GM21515 (cell line): ENCODE data around the gene INPP5J.
A peak's percentile ranks its signal among the peaks of the same experiment; 100 is the strongest.
"Not testable (repeated sequence)": the region's sequence is repeated elsewhere in the genome, so short reads cannot be mapped to it uniquely, and the experiment has no call there.

Source experiments
- ATAC-seq: cut with Tn5 transposase; IDR thresholded peaks from one replicate; pipeline ENCODE4 v1.9.1; 2021; ENCODE audit not compliant: unreplicated experiment

INPP5J gene

DNA sequence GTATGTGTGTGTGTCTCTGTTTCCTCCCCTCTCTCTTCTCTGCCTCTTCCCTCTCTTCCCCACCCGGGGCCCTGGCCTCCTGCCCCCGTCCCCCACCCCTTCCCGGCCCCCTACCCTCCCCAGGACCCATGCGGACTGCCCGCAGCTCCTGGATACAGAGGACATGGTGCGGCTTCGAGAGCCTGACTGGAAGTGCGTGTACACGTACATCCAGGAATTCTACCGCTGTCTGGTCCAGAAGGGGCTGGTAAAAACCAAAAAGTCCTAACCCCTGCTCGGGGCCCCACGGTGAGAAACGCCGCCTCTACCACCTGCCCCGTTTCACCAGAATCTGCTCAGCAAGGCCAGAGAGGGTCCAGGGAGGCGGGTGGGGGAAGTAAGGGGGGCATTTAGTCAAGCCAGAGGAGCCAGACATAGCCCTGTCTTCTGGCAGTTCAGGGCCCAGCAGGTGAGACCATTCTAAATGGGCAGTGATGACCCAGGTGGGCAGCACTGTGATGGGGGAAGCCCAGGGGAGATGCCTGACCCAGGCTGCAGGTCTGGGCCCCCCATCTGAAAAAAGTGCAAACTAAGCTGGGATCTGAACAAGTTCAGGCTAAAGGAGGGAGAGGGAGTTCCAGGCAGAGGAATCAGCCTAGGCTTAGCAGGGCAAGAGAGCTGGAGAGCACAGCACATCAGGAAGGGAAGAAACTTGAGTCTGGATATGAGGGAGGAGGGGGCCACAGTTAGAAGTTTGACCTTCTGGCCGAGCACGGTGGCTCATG is 21.8 kb upstream of the INPP5J start:
- ATAC-seq = no peak

DNA sequence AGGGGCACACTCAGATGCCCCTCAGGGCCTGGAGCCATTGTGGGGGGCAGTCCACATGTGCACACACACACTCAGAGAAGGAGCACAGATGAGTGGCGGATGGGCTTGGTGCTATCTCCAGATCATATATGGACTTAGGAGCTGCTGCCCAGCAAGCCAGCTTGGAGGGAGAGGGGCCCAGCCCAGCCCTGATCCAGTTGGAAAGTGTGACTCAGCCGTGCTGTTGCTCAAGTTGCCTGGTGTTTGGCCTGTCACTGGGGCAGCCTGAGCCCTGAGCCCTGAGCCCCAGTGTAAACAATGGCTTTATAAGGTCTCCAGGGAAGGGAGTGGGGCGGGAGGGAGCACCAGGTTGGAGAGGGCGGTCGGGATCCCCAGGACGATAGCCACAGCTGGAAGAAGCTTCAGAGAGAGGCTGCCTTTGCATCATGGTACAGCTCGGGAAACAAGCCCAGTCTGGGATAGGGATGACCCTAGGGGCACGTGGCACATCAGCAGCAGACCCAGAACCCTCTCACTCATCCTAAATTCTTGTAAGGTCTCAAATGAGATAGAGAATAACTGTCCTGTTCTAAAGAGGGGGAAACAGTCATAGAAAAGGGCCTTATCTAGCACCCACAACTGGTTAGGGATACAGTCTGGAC is 20.2 kb upstream of the INPP5J start:
- no peak for ATAC-seq

DNA sequence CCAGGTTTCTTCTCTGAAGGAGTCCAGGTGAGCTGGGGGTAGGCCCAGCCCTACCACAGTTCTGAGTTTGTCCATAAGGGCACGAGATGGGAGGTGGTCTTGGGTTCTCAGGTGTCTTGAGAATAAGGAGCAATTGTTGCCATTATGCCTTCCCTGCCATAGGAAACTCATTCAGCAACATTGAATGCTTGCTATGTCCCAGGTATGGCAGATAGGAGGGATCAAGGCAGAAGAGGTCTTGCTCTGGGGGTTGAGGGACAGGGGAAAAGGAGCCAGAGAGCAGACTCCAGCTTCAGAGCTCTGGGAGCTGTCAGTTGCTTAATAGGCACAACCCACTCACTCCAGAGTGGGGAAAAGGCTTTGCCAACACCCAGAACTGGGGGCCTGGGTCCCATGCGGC is 19.7 kb upstream of the INPP5J start:
- no peak for ATAC-seq

DNA sequence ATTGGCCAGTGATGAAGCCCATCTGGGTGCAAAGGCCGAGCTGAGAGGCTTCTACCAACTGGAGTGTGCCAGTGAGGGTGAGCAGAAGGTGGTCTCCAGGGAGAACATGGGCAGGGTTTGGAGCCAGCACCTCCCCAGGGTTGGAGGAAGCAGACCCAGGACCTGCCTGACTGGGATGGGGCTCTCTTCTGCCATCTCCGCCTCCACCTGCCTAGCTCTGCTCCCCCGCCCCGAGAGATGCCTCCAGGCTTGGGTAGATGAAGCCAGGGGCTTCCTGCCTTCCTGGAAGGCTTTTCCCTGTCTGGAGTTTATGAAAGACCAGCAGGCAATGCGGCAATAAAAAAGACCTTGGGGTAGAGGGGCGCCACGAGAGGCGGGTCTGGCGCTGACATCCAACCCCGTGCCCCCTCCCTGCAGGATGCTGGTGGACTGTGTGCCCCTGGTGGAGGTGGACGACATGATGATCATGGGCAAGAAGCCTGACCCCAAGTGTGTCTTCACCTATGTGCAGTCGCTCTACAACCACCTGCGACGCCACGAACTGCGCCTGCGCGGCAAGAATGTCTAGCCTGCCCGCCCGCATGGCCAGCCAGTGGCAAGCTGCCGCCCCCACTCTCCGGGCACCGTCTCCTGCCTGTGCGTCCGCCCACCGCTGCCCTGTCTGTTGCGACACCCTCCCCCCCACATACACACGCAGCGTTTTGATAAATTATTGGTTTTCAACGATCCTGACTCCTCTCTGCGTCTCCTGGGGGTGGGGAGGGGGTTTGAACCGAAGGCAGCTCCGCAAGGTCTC is 18.7 kb upstream of the INPP5J start:
- ATAC-seq = no peak

DNA sequence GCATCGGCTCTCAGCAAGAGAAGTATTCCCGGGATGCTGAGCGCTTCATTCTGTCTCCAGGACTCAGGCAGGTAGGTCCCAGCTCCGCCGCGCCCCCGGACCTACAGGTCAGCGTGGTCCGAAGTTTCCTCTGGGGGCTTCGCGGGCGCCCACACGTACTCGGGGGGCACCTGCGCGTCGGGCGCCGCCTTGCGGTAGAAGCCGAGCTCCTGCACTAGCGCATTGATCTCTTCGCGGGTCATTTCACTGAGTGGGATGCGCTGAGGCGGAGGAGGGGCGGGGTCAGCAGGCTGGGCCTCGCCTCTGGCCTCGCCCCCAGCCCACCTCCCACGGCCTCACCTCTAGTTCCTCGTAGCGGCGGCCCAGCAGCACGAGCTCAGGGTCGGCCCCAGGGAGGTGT is 17.9 kb upstream of the INPP5J start:
- no peak for ATAC-seq

DNA sequence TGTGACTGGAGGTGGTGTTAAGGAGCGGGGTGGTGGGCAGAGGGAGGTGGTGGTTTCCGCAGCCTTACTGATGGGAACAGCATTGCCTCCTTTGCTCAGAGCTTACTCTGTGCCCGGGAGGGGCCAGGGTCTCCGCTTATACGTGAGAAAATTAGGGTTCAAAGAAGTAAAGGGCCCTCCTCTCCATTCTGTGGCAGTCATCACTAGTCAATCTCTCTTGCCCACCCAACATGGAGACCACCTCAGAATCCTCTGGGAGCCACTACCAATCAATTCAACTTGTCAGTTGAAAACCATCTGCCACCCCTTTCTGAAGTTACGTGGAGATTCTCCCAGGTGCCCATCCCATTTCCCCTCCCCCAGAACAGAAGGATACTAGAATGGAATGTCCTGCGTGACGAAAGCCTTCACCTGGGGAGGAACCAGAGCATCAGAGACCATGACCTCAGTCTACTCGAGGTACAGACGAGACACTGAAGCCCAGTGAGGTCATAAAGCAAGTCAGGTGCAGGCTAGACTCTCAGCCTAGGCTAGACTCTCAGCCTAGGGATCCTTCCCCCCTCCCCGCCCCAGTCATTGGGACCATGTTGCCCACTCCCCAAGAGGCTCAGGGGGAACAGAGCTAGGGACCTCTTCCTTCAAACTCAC is 17.4 kb upstream of the INPP5J start:
- no peak for ATAC-seq

DNA sequence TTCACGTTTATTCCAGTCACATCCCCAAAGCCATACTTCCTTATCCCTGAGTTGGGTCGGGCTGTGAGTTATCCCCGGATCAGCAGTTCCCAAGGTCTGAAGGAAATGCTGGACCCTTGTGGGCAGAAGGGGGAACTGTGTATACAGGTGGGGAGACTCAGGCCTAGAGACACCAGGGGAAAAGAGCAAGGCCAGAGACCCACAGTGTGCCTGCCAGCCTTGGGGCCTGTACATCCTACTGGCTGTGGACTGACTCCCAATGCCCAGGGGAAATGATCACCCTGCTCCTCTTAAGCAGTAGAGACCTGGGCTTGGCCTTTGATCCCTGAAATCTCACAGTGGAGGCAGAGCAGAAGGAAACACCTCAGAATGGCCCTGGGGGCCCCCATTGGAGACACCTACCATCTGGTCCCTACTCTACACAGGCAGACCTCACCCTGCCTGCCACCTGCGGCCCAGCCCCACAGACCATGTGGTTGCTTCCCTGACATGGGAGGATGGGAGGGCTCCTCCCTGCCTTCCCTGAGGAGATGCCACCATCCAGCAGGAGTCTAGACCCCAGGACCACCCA is 16.7 kb upstream of the INPP5J start:
- ATAC-seq = no peak

DNA sequence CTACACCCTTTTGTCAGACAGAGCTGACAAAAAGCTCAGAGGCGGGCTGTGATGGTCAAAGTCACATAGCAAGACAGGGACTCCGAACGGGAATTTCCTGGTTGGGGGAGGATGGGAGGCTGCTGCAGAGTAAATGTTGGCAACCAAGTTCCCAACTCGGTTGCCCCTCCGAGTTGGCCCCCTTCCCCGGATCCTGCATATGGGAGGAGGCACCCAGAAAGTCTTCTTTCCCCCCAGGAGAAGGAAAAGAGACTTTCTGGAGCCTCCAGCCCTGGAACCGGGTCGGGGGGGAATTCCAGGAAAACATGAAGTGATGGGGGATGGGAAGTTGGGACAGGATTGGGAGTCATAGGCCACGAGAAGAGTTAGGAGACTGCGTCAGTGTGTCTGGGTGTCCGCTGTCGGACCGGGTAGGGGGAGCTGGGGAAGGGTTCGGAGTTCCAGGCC is 16.0 kb upstream of the INPP5J start:
- ATAC-seq = no peak

DNA sequence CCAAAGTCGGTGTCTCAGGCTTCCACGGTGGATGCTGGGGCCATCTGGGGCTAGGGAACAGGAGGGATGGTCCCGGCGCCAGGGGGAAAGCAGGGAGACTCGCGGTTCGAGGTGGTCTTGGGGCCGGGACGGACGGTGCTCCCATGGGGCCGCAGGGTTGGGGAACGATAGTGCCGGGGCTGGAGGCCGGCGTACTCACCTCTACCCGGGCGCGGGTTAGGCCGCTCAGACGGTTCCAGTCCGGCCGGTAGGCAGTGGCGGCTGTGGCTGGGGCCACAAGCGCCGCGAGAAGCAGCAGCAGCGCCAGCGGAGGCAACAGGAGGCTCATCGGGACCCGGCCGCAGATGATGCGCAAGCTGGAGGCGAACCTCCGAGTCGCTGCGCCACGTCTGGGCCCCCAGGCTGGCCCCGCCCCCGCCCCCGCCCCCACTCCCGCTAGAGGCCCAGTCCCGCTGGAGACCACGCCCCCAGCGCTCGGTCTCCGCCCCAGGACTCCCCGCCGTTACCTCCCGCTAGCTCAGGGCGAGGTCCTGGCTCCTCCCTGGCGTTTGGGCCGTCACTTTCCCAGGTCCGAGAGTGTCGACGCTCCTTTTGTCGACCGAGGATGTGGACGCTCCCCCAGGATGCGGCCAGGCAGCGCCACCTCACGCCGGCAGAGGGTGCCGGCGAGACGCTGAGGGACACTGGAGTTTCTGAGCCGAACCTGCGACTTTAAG is 15.4 kb upstream of the INPP5J start, which contains the start of gene SELENOM:
Gene SELENOM, minus strand, starts transcription at position 391 of the 716 bp plus-strand sequence. Its CDS starts 63 bp downstream, at position 328.
- peak; percentile 78 for ATAC-seq

DNA sequence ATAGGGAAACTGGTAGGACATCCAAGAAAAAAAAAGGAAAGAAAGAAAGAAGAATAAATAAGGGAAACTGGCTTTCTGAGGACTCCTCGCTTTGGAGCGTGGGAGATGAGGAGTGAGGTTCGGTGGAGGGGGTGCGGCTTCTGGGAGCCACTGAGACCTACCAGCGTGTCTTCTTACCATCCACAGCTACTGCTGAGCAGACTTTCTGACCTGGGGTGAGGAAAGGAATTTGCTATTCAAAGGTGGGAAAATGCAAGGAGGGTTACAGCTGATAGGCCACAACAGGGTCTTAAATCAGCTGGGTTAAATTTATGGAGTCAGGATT is 14.9 kb upstream of the INPP5J start:
- ATAC-seq = peak; percentile 17

DNA sequence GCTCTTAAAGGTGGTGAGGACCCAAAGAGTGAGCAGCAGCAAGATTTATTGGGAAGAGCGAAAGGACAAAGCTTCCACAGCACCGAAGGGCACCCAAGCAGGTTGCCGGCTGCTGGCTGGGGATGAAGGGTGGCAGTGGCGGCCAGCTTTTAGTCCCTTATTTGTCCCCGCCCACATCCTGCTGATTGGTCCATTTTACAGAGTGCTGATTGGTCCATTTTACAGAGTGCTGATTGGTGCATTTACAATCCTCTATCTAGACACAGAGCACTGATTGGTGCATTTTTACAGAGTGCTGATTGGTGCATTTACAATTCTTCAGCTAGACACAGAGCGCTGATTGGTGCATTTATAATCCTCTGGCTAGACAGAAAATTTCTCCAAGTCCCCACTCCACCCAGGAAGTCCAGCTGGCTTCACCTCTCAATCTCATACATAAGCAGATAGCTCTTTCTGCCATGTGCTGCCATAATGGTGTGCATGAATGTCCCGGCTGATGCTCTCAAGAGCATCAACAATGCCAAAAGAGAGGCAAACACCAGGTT is 10.1 kb upstream of the INPP5J start:
- not testable (repeated sequence) for ATAC-seq

DNA sequence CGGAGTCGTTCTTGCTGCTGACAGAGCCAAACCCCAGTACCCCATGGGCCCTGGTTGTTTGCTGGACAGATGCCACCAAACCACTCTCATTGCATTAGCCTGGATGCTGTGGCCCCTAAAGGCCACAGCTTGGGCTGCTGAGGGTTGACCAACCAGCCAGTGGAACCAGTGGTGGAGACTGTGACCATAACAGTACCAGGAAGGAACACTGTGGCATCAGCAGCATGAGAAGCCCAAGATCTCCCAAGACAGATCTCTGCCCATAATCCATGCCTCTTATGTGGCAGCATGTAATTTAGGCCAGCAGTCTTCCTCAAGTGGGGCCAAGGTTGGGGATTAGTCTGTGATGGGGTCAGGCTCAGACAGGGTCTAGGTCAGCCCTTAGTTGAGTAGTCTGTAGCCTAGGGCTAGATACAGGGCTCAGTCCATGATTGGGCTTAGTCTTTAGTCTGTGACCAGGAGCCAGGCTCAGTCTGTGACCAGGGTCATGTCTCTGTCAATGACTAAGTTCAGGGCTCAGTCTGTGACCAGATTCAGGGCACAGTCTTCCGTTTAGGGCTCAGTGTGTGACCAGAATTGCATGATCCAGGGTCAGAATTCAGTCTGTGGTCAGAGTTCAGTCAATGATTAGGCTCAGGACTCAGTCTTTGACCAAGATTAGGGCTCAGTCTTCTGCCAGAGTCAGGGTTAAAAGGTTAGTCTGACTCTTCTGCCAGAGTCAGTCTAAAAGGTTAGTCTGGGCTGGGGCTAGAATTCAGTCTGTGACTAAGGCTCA is 4.5 kb upstream of the INPP5J start:
- ATAC-seq = no peak

DNA sequence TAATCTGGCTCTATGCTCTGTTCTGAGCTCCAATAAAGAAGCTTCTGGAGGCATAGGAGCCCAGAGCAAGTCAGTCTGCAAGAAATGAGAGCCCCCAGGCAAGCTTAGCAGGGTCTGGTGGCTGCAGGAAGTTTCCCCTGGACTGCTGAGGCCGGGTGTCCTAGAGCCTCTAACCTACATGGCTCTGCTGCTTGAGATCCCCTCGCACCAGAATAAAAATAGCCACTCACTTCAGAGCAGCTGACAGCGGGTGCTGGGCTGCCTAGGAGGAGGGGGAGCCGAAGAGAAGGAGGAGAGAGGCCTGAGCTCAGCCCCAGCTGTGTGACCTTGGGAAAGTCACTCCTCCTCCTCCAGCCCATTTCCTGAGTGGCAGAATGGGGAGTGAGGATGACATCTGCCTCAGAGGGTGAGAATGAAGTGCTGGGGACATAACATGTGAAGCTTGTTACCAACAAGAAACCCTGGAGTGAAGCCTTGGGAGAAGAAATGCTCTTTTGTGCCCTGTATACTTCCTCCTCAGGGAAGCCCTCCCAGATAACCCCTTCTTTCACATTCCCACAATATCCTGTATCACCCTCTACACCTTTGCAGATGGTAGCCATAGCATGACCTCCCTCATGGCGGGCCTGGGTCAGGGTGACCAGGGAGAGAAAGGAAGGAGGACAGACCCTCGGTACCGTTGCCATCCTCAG is 3.6 kb upstream of the INPP5J start:
- ATAC-seq = no peak

DNA sequence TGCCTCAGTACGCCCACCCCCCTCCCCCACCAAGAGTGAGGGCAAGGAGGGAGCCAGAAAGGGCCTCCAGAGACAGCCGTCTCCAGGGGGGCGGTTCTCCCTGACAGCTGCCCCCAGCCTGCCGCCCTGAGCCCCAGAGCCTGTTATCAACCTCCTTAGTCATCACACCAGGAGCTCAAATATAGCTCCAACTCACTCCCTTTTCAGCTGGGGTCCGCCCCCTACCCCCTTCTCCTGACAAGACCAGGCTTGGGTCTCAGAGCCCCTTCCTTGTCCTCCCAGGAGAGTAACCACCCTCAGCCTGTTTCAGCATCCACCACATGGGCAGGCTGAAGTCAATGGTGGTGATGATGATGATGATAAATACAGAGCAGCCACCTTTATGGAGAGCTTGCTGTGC is 2.5 kb upstream of the INPP5J start:
- ATAC-seq = no peak

DNA sequence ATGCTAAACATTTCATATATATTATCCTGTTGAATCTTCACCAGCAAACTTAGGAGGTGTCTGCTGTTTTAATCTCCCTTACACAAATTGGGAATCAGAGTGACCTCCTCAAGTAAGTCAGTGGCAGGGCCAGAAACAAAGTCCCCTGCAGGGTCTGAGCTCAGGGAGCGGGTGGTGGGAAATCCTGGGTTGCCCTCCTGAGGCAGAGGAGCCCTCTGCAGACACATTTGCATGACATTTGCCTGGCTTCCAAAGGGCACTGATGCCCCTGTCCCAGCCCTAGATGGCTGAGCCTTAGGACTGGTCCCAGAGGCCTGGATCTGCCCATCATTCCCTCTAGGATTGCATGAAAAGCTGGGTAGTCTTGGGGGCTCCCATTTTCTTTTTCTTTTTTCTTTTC is 2.1 kb upstream of the INPP5J start:
- no peak for ATAC-seq

DNA sequence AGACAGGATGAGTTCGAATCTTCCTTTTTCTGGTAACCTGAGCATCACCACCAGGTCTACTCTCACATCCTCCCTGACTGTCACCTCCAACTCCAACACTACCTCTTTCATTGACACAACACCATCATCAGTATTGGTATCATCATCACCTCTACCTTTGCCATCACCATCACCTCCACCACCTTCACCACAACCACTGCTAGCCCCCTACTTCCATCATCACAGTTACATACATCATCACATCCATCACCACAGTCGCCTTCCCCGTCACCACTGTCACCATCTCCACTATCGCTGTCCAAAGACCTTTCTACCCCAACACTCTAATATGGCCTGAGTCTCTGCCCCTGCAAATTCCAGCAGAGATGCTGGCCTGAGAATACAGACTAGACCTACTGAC is 1.4 kb upstream of the INPP5J start:
- no peak for ATAC-seq

DNA sequence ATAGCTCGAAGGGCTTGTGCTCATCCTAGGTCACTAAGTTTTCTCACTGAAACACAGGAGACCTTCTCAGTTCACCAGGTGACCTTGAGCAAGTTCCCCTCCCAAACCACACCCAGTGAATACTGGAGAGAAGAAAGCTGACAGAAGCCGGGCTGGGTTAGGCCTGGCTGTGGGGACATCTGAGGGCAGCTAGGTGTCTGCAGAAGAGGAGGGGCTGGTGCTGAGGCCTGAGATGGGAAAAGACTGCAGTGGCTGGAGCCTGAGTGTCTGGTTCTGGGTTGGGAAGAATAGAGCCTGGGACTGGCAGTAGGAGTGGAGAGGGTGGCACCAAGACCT is 602 bp upstream of the INPP5J start:
- ATAC-seq = no peak

DNA sequence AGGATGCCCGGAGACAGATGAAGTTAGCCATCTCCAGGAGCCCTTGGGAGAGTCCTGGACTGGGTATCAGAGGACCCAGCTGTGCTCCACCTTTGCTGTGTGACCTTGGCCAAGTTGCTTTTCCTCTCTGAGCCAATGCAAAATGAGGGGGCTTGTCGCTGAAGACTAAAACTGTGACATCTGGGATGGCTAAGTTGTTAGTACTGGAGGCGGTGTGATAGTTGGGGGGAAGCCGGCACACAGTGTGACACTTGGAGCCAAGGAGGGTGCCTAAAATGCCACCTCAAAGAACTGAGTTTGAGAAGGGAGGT is 481 bp downstream of the INPP5J start:
- ATAC-seq = no peak

DNA sequence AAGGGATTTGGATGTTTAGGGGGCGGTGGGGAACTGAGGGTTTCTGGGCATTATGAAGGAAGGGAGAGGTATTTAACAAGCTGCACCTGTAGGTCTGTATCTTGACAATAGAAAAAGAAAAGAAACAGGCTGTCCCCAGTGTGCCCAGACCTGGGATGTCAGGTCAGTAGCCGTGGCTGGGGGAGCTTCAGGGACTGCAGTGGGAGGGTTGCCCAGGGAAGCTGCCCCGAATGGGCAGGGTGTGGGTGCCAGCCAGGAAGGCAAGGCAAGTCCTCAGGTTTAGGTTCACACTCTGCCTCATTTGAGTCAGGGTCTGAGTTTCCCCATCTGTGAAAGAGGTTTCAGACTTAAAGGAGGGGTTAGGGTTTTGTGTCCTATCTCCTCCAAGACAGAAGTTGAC is 1.5 kb downstream of the INPP5J start:
- ATAC-seq = no peak
